Activated CD4-positive, alpha-beta T cell treated with anti-CD3 and anti-CD28 coated beads, Interleukin-2, Interleukin-6, amounts not matched to agents 100 ng/mL and 50 ng/mL, durations not matched to agents 16 hours and 8 hours (primary cell): Measurements from ENCODE around the gene FAM78A.
A peak's percentile ranks its signal among the peaks of the same experiment; 100 is the strongest.
"Not testable (repeated sequence)": the region's sequence is repeated elsewhere in the genome, so short reads cannot be mapped to it uniquely, and the experiment has no call there.

Experiments used
- DNase-seq: peaks from one replicate; pipeline ENCODE4 v3.0.0-alpha.2; 2020

Gene FAM78A

DNA sequence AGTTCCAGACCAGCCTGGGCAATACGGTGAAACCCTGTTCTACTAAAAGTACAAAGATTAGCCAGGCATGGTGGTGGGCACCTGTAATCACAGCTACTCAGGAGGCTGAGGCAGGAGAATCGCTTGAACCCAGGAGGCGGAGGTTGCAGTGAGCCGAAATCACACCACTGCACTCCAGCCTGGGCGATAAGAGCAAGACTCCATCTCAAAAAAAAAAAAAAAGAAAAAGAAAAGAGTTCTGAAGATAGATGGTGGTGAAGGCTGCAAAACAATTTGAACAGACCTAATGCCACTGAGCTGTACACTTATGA, 13.3 kb downstream of the FAM78A start:
- DNase-seq, result not testable (repeated sequence)

DNA sequence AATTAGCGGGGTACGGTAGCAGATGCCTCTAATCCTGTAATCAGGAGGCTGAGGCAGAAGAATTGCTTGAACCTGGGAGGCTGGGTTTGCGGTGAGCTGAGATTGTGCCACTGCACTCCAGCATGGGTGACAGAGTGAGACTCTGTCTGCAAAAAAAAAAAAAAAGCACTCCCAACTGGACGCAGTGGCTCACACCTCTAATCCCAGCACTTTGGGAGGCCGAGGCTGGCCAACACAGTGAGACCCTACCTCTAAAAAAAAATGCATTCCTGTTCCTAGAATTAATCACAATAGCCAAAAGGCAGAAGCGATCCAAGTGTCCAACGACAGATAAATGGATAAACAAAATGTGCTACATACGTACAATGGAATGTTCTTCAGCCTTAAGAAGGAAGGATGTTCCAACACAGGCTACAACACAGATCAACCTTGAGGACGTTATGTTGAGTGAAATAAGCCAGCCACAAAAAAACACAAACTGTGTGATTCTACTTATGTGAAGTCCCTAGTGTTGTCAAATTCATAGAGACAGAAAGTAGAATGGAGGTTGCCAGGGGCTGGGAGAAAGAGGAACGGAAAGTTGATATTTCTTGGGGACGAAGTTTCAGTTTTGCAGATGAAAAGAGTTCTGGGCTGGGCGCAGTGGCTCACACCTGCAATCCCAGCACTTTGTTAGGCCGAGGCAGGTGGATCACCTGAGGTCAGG, 13.8 kb downstream of the FAM78A start:
- DNase-seq, result no peak

- DNase-seq, result no peak
Observed at GRCh38 chr9:131260751-131261452, 15.4 kb downstream of the FAM78A start.

DNA sequence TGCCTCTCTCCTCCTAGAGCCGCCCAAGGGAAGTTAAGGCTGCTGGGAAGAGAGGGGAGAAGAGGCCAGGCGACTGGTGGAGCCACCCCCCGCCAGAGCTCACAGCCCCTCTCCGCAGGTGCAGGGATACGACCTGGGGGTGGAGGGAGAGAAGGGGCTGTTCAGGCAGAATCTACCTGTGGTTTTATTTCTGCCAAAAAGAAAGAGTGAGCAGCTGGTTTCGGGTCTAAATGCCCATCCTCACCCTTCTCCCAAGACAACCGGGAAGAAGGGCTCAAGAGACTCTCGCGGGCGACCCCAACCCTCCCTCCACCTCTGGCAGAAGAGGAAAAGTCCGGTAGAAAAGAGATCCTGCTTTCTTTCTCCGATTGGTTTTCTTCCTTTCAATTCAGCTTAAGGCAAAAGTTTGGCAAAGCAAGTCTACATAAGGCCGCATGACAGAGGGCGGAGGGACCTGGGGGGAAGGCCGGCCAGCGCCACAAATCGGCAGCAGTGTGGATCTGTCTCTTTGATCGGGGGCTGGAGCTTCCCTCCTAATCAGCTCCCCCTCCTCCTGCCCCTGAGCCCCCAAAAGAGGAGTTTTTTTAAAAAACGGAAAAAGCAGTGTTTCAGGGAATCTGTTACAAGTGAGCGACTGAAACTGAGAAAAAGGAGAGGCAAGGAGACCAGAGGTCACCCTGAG, 16.3 kb downstream of the FAM78A start:
- no peak for DNase-seq

DNA sequence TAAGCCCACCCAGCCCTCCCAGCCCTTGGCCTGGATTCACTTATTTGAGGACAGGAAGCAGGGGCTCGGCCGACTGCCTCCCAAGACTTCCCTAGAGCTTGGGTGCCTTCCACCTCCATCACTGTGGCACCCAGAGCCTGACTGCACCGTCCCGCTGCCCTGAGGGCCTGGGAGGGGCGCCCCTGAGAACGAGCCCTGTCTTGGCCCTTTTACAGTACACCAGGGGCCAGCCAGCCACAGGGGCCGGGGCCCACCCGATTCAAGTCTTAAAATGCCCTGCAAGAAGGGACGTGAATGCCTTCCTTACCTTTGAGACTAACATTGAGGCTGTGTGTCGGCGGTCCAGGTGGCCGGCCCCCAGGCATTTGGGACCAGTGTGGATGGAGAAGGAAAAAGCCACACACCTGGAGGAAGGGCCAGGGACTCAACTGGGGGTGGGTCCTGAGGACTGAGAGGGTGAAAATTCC, 16.8 kb downstream of the FAM78A start:
- DNase-seq, result no peak

- no peak for DNase-seq
Observed at GRCh38 chr9:131258698-131259431, 17.4 kb downstream of the FAM78A start.

DNA sequence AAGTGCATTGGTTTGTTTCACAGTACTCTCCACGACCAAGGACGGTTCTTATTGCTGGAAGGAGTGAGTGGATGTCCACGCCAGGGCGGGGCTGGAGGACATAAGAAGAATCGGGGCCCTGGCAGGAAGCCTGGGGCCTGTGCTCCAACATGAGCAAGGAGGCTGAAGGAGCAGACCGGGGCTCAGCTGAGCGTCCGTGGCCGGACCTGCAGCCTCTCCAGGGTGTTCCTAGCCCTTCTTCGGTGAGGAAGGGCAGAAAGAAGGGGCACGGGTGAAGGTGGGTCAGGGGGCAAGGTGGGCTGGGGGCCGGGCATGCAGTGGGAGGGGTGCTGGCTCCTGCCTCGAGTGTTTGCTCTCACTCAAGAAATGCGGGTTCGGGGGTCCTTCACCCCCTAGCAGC, 18.1 kb downstream of the FAM78A start:
- DNase-seq, result no peak

GRCh38 chr9:131257266-131258025, 18.9 kb downstream of the FAM78A start:
- DNase-seq, result no peak

- no peak for DNase-seq
Observed at GRCh38 chr9:131255676-131256197, 20.6 kb downstream of the FAM78A start.

GRCh38 chr9:131254626-131255025, 21.7 kb downstream of the FAM78A start:
- no peak for DNase-seq

DNA sequence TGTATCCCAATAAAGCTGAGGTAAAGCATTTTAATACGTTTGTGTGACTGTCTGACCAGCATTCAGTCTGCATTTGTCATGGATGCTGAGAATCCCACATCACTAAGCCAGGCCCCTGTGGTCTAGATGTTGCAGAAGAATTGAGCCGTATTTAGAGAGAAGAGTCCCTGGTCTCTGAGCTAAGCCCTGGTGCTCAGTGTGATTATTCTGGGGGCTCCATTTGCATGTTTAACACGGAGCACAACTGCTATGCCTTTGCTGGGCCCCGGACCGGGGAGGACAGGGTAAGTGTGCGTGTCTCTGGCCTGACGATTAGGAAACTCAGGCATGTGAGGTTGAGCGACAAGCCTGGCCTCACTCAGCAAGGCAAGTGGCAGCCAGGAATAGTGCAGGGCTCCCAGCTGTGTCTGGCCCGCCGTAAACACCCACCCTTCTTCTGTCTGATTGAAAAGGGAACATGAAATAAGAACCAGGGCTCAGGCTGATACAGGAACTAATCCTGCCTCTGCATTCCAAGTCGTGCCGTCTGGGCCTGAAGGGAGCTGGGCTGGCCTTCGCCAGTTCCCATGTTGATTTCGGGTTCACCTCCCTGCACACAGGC, 22.3 kb downstream of the FAM78A start:
- no peak for DNase-seq

- DNase-seq, result no peak
Observed at GRCh38 chr9:131252120-131252519, 24.2 kb downstream of the FAM78A start.

DNA sequence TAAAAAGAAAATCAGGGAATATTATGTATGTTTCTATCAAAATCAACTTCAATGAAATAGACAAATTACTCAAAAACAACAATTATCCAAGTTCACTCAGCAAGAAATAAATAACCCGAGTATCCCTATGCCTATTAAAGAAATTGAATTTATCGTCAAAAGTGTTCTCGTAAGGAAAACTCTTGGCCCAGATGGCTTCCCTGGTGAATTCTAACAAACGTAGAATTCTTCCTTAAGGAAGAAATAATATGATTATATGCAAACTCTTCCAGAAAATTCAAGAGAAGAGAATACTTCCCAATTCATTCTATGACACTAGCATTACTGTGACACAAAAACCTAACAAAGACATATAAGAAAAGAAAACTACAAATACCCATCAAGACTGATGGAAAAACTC, 29.7 kb downstream of the FAM78A start:
- no peak for DNase-seq

- DNase-seq, result not testable (repeated sequence)
Observed at GRCh38 chr9:131244331-131244730, 32.0 kb downstream of the FAM78A start.

GRCh38 chr9:131240047-131240921, 36.0 kb downstream of the FAM78A start:
- no peak for DNase-seq

DNA sequence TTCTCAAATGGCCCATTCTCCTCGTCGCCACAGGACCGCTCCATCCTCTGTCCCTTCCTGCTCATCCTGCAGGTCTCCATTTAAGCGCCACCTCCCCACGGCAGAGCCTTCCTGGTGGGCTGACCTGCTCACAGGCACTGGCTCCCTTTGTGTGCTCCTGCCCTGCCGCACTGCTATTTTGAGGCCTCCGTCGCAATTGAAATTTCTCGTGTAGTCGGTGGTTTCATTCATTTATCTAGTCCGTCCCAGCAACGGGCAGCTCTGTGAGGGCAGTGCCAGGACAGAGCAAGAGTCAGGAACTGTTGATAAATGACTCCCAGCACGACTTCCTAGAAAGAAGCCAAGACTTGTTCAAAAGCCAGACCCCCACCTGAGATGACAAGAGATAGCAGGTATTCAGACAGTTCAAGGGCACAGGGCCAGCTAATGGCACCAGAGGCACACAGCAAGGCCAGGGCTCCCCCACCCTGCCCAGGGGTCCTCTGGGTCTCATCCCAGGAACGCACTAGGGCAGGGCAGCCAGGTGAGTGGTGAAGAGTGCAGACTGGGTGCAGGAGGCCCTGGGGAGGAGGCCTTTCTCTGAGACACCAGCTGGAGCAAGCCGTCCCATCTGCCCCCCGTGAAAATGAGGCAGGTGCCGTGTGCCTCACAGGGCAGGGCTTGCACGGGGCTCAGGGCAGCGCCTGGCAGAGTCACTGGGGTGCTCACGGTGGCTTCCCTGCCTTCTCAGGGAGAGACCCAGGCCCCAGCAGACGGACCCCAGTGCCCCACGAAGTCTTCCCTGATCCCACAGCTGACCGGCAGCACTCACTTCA, 36.9 kb downstream of the FAM78A start:
- DNase-seq, result no peak

GRCh38 chr9:131238402-131239021, 37.8 kb downstream of the FAM78A start:
- DNase-seq, result no peak

- peak; percentile 94 for DNase-seq
Observed at GRCh38 chr9:131237931-131238401, 38.3 kb downstream of the FAM78A start.

- no peak for DNase-seq
Observed at GRCh38 chr9:131237291-131237690, 39.0 kb downstream of the FAM78A start.
